ENCODE data around the gene MCOLN2.
"Not testable (repeated sequence)": the region's sequence is repeated elsewhere in the genome, so short reads cannot be mapped to it uniquely, and the experiment has no call there.

MCOLN2 gene

DNA sequence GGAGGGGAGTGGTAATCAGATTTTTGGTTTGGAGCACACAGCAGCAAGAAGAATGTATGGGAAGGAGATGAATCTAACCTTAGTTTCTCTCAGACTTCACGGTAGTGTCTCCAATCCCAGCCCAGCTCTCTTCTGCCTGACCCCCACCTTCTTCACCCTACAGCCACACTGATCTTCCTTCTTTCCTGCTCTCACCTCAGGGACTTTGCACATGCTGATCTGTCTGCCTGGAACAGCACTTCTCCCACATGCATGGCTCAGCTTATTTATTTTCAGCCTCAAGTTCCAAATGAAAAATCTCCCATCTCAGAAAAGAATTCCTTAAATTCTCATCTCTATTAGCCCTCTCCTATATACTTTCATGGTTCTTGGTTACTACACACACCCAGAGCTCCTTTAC is 55.1 kb downstream of the MCOLN2 start:
- no peak for DNase-seq (ENCODE audit: low read depth in 2 of 2)

DNA sequence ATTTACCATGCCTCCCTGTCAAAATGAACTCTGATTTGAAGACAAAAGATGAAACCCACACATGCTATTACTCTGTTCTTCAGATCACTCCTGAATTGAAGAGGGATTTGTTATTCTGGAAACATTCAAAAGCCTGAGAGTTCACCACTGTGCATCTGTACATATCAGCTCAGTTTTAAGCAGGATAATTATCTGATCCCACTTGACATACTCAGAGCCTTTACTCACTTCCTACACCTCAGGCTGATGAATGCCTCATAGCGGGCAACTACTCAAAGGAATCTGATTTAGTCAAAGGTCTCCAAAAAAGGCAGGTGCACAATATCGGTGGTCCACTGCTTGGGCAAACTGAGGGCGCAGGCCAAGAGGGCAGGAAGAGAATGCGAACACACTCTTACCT is 56.4 kb downstream of the MCOLN2 start:
- DNase-seq (ENCODE audit: low read depth in 2 of 2), result no peak

DNA sequence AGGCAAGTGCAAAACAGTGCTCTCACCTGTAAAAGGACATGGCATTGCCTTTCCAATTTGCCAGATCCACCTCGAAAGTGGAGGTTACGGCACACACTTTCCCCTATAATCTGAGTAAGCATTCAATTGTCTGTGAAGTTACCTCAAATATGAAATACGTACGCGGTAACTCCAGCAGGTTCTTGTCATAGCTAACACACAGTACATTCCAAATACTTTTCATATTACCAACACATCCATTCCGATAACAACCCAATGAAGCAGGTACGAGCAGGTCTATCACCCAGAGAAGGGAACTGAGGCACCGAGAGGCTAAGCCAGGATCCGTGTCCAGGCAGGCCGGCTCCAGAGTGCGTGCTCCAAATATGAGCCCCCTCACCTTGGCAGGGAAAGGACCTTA is 57.2 kb downstream of the MCOLN2 start:
- no peak for DNase-seq (ENCODE audit: low read depth in 2 of 2)

DNA sequence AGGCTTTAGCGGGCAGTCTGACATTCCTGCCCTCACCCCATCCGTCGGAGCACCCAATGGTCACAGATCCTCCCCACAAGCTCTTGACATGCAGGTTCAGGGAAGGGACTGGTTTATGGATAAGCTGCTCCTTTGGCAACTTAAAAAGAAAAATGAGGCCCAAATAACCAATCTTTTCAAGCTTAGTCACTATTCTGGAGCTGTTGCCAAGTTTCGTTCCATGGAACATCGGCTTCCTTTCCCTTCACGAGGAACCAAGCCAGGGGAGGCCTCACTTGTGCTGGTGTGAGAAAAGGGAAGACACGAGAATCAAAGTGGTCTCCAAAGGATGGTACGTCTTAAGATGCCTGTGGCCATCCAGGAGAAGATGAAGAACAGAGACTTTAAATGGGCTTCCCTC is 57.8 kb downstream of the MCOLN2 start:
- no peak for DNase-seq (ENCODE audit: low read depth in 2 of 2)

DNA sequence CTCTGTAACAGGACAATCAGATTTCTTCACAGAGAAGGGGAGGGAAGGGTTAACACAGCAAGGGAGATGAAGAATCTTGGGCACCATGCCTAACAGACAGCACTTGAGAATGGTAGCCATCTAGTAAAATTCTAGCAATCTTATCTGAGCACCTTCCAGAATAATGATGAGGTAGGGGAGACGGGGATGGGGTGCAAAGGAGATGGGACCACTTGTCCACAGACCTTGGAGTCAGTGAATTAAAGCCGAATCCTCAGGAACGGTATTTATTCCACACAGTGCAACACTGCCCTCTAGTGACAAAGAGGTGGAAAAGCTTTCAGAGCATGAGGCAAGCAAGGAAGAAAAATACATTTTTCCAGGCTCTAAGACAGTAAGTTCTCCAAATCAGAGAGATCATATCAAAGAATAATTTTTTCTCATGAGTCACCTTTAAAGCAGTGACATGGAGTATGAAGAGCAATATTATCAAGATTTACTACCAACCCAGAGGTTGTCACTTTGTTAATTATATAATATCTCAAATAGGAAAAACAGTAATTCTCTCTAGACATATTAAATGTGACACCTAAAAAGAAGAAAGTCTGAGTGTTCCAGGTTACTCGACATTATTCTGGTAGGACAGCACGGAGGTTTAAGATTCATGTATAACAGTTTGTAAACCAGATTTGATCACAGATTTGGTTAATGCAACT is 60.6 kb downstream of the MCOLN2 start:
- no peak for DNase-seq (ENCODE audit: low read depth in 2 of 2)

DNA sequence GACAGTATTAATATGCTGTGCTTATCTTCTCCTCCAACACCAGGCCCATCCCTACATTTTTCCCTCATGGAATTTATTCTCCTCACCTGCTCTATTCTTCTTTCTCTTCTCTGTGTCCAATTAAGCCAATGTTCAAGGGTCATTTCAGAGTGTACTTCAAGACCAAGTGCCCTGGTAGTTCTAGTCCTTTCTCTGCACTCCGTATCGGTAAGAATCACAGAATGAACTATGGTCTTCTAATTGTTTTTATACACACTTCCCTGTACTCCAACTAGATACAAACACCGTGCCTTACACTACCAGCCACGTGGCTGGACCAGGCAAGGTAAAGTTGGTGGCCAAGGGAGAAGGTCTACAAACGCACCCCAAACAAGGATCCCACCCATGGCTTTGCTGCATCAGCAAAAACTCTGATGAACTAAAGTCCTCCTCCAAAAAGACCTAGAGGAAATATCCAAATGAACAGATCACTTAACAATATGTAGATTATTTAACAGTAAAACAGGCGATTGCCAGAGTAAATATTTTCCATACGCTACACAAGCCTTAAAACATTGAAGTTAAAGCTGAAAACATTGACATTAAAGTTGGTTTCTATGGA is 63.8 kb downstream of the MCOLN2 start:
- no peak for DNase-seq (ENCODE audit: low read depth in 2 of 2)

DNA sequence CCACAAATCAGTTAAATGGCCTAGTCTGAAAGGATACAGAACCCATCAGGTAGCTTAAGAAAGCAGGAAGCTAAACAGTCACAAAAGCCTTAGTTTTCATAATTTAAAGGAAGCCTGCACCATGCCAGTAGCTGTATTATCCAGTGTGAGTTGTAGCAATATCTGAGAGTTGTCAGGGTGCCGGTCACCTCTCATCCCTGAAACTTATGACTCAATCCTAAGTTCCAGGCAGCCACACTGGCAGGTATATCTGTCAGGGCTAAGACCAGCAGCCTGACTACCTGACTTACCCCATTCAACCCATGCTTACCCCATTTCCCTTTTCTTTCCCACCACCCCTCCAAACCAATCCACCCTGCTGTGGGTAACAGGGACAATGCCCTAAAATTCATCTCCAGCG is 66.1 kb downstream of the MCOLN2 start:
- no peak for DNase-seq (ENCODE audit: low read depth in 2 of 2)

DNA sequence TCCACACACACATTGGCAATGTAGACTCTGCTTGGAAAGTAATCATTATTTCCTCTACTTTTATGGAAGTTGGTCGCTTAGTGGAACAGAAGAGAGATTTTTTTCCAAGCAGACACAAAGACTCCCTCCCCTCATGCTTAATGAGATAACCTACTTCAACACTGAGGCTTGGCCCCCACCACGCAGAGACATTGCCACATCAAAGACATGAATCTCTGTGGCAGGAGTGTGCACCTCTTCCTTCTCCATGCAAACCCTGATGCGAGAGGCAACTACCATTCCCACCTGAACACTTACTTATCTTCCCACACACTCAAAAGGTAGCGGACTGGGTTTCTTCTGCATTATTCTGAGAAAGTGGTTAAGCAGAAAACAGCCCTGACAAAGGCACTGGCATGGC is 66.6 kb downstream of the MCOLN2 start:
- DNase-seq (ENCODE audit: low read depth in 2 of 2), result no peak

DNA sequence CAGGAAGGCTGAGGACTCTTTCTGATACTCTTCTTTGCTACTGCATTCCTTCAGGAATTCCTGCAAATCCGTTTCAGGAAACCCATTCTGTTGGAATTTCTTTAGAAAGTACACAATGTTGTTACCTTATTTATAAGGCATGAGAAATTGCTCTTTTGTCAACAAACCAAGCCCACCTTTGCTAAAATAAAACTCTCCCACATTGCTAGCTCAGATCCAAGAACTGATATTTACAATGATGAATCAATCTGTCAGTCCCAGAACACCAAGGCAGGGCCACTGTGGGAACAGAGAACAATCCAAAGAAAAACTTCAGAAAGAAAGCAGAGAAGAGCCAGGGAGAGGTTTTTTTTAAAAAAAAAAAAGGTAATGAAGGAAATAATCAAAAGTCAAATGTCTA is 67.3 kb downstream of the MCOLN2 start:
- DNase-seq (ENCODE audit: low read depth in 2 of 2), result no peak

DNA sequence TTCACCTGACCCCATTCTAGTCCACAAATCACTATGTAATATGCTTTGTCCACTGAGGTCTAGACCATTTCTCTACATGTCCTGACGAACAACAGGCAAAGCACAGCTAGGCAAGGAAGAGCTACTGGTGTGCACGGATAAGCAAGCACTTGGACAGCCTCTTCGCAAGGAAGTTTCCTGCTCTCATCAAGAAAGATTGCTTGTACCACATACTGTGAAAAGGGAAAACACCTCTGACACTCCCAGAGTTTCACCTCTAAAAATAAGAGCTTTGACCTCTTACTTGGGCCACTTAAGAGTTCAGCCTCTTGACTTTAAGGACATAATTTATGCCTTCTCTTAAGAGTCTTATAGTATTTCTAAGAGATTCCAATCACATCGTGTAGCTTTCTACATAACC is 67.9 kb downstream of the MCOLN2 start:
- DNase-seq (ENCODE audit: low read depth in 2 of 2), result no peak

DNA sequence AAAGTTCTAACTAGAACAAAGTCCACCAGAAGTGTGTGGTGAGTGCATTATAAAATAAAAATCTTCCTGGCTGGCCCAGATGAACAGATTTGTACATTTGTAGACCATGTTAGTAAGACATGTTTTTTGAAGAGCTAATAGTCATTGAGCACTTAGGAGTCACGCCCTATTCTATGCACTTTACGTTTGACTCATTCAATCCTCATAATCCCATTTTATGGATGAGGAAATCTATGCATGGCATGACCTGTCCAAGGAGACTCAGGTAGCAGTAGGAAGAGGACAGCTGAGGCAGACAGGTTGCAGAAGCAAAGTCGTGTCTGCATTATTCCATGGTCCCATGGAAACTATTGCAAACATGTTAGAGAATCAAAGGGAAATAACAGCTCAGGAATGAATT is 73.6 kb downstream of the MCOLN2 start:
- no peak for DNase-seq (ENCODE audit: low read depth in 2 of 2)

DNA sequence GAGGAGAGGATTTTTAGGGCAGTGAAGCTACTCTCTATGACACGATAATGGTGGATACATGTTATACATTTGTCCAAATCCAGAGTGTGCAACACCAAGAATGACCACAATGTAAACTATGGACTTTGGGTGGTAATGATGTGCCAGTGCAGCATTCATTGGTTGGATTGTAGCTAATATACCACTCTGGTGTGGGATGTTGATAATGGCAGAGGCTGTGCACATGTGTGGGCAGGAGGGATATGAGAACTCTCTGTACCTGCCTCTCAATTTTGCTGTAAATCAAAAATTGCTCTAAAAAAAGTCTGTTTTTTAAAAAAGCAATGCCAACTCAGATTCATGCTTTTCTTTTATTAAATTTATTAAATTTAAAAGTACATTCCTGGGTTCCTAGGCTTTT is 76.8 kb downstream of the MCOLN2 start:
- DNase-seq (ENCODE audit: low read depth in 2 of 2), result no peak

DNA sequence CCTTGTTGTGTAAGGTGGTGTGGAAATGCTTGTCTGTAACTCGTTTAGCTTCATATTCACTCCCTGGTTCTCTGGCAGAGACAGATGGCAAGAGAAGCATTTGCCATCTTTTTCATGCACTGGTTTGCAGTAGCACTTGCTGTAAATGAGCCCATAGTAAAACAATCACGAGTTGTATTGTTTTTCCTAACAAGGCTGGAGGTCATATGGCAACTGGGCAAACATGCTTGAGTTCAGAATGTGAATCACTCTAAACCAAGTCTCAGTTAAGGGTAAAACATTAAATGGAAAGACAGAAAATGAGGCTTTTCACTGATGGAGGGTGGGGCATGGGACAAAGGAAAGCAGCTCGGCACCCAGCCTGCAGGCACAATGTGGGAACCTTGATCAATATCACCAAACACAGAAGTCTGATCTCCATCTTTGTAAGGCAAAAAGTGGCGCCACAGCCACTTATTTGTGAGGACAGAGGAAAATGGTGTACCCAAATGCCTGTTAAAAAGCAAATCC is 77.4 kb downstream of the MCOLN2 start:
- DNase-seq (ENCODE audit: low read depth in 2 of 2), result no peak

DNA sequence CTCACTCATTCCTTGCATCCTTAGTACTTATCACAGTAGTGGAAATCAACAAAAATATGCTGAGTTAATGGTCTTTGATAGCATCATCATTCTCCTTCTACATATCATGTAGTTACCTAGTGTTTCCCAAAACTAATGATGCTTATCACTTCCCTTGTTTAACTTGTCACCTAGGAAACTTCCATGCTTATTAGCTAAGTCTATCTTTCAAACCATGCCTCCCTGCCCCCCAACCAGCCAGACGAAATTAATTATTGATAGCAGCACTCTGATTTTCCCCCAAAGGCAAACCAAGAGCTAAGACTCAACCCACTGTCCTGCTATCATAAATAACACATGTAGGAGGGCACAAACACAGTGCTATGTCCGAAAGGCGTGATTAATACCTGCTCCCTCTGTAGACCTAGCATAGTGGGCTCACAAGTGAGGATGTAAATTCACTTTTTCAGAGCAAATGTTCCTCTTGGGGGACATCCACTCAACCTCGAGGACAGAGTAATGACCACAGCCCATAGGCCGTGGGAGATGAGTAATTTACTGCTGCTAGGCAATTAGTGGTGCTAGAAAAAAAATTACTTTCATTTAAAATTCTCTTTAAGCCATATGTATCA is 78.1 kb downstream of the MCOLN2 start:
- DNase-seq (ENCODE audit: low read depth in 2 of 2), result no peak

DNA sequence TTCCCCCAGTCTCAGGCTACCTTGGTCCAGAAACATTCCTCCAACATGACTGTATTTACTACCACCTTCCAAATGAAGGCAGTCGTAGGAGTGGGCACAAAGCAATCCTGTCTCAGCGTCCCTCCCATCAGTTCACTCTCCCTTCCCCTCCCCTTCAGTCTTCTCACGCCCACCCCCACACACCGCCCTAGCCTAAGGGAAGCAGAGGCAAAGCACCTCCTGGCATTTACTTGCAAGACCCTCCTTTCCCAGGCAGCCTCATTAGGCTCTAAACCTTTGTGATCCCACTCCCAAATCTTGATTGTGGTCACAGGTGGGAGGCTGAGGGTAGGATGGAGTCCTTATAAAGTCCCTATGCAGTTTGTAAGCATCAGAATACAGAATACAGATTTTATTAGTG is 80.0 kb downstream of the MCOLN2 start:
- DNase-seq (ENCODE audit: low read depth in 2 of 2), result no peak

DNA sequence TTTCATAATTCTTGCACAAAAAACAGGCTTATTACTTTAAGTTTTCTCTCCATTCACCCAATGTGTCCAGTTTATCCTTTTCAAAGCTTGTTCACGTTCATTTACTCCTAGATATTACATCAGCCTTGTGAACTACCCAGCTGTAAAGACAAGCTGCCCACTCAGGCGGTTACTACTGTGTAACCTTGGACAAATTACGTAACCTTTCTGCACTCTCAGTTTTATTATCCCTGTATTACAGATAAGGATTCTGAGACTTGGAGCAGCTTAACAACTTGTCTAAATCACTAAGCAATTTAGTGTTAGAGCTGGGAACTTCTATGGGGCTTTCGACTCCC is 83.4 kb downstream of the MCOLN2 start:
- no peak for DNase-seq (ENCODE audit: low read depth in 2 of 2)

DNA sequence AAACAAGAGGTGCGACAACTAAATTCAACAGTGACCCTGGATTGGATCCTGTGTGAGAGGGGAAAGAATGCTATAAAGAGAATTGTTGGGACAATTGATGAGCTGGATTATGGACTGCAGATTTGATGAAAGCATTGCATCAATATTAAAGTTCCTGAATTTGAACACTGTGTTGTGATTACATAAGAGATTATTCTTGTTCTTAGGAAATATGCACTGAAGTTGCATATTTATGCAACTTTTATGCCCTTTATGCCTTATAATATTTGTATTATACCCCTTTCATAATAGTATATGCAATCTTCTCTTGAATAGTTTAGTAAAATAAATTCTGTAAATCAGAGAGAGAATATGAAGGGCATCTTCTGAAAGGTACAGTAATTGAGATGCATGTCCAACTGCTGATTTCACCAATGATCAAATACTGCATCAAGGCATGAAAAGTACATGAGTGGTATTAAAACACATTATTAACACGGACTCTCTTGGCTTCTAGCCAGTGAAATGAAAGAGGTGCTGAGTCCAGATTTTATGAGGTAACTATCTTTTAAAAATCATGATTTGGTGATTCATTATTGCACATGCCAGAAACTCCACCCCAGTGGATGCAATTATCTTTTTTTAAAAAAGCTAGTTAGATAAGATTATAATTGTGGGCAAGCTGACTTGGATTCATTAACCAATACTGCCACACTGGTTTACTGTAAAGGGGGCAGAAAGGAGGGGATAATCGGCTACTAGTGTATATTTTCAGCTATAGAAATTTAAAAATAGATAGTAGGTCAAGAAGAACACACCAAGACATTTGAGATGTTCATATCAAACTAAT is 84.0 kb downstream of the MCOLN2 start:
- no peak for DNase-seq (ENCODE audit: low read depth in 2 of 2)

DNA sequence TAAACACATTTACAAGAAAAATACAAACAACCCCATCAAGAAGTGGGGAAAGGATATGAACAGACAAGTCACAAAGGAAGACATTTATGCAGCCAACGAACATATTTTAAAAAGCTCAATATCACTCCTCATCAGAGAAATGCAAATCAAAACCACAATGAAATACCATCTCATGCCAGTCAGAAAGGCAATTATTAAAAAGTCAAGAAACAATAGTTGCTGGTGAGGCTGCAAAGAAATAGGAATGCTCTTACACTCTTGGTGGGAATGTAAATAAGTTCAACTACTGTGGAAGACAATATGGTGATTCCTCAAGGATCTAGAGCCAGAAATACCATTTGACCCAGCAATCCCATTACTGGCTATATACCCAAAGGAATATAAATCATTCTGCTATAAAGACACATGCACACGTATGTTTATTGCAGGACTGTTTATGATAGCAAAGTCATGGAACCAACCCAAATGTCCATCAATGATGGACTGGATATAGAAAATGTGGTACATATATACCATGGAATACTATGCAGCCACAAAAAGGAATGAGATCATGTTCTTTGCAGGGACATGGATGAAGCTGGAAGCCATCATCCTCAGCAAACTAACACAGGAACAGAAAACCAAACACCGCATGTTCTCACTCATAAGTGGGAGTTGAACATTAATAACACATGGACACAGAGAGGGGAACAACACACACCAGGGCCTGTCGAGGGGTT is 88.0 kb downstream of the MCOLN2 start:
- not testable (repeated sequence) for DNase-seq (ENCODE audit: low read depth in 2 of 2)

DNA sequence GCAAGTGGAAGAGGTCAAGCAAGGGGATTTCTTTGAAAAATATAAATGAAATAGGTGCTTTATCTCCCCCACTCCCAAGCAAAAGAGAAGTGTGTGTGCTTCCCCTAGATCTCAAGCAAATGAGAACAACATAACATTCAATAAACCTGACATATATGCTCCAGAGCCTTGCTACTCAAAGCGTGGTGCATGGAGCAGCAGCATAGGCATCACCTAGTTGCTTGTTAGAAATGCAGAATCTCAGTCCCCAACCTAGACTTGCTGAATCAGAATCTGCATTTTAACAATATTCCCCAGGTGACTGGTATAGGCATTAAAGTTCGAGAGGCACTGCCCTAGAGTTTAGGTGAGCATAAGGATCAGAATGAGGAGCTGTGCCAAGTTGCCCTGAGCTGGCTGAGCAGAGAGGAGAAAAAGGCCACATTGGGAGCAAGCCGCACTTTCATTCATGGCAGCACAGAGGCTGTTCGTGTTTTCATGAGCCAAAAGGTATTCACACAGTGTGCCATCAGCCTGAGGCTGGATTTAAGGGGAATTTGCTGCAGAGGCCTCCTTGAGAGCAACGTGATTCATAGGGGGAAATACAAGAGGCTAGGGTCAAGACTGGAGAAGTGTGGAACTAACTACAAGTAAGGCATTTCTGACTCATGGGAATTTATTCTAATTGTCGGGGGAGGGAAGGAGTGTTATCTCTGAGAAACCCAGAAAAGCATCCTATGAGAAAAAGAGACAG is 89.7 kb downstream of the MCOLN2 start:
- DNase-seq (ENCODE audit: low read depth in 2 of 2), result no peak

DNA sequence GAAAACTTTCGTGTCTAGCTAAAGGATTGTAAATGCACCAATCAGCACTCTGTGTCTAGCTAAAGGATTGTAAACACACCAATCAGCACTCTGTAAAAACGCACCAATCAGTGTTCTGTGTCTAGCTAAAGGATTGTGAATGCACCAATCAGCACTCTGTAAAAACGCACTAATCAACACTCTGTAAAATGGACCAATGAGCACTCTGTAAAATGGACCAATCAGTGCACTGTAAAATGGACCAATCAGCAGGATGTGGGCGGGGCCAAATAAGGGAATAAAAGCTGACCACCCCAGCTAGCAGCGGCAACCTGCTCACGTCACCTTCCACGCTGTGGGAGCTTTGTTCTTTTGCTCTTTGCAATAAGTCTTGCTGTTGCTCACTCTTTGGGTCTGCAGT is 94.2 kb downstream of the MCOLN2 start:
- not testable (repeated sequence) for DNase-seq (ENCODE audit: low read depth in 2 of 2)

DNA sequence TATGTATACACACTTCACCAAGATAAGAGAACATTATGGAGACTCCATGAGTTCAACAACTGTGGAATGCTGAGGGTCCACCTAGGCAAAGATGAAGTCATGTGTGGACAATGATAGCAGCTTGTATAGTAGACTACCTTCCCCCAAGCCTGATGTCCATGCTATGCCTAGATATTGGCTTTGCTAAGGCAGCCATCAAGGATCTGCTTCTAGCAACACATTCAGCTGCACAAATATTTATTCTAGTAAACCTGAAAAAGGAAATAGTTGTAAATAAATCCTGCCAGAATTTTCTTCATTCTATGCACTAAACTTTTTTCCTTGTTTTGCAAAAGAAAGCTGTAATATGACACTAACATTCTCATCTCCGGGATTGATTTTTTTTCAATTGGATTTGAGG is 96.9 kb downstream of the MCOLN2 start:
- DNase-seq (ENCODE audit: low read depth in 2 of 2), result no peak

All from stimulated activated CD4-positive, alpha-beta T cell treated with anti-CD3 and anti-CD28 coated beads, Interleukin-12 subunit alpha, Interleukin-12 subunit beta, amount 100 ng/mL, for 24 hours (primary cell).